ENCODE results near the gene RPH3AL. TPM values are rescaled to one million over a fixed set of nuclear protein-coding genes. Genes with fewer than 3 reads are reported as not detected.

RPH3AL gene
- total and polyA plus RNA-seq, 7 donors, result 3.7 to 18.5 (median 9.7) TPM

- DNase-seq (peak in 1 of 2 donors; percentile 39), ATAC-seq (no peak)
- intact Hi-C loops (cut with DNase I), result no loop called here
- Histone ChIP-seq H3K4me1 (peaks cover 19% of the 10 kb centered on the region), H3K27ac (no peak overlapping the region), H3K4me3 (no peak overlapping the region), H3K9me3 (no peaks in the 10 kb centered on the region), H3K27me3 (ENCODE audit: insufficient read depth in 3 of 3, low read length in 2 of 3) (no peaks in the 10 kb centered on the region), H3K36me3 (ENCODE audit: insufficient read depth in 1 of 2, low read depth in 1 of 2) (no peaks in the 10 kb centered on the region)
- WGBS, 3 donors, result 39 to 54% (median 53%) methylated on average over 9 to 12 of the region's 12 CpGs
- TF ChIP-seq CTCF (IDR thresholded peaks at IDR 0.05), result no peak
Measured at GRCh38 chr17:335691-336090, 16.9 kb downstream of the RPH3AL start.

DNA sequence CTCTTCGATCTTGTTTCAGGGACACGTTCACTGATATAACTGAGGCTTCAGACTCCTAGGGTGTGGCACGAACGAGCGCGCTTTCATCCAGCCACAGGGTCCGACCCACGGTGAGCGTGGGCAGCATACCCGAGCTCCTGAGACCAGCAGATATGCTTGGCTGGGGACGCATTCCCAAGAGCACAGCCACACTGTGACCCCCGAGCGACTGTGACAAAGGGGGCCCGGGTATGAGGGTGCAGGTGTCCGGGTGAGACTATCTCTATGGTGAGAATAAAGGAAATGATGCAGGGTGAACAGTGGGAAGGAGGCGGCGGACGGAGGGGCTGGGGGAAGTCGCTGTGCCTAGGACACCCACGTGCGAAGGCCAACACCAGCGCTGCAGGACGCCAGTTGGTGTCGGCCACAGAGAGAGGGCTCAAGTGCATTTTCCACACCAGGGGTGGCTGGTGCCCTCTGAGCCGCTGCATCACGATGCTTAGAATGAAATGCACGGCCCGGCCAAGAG, 17.6 kb downstream of the RPH3AL start:
- Histone ChIP-seq H3K4me3 (no peak overlapping the region), H3K27me3 (ENCODE audit: insufficient read depth in 3 of 3, low read length in 2 of 3) (no peaks in the 10 kb centered on the region), H3K36me3 (ENCODE audit: insufficient read depth in 1 of 2, low read depth in 1 of 2) (no peaks in the 10 kb centered on the region), H3K27ac (peak overlapping the region; percentile 53), H3K4me1 (peaks cover 19% of the 10 kb centered on the region), H3K9me3 (no peaks in the 10 kb centered on the region)
- no peak for ATAC-seq
- intact Hi-C loops (cut with DNase I), result loop anchor here in 1 of 2 donors (5.0 kb wide), 1 partner anchor 47 kb away; no protein-coding TSS in a partner anchor
- no peak for TF ChIP-seq CTCF (IDR thresholded peaks at IDR 0.05)
- no peak for DNase-seq
- WGBS, 3 donors, result 53 to 69% (median 62%) methylated on average over 28 of the region's 28 CpGs

DNA sequence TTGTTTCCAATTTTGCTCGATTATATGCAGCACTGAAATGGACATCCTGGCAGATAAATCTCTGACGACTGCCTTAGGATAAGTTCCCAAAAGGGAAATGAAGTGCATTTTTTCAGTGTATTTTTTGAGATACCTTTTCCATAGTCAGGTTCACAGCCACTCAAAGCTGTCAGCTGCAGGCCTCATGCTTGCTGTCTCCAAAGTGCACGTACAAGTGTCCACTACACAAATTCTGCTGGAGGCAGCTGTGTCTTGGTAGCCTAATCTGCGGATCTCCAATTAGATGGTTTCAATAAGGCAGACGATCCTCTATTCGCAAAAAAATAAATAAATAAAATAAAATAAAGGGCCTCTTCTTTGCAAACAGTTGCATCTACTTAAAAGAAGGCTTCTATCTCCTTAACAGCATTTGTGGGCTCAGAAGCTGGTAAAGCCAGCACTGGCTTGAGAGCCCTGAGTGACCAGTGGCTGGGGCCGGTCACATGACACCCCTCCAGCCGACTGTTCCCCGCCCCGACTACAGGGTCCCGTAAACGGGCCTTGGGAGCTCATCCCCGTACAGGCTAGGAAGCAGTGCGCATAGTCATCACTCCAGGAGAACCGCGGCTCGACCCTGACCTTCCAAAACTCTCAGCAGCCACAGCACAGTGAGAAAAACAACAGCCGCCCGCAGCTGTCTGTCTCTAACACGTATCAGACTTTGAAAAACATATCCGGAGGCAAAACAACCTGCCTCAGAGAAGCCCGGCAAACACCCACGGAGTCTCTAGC, 18.8 kb downstream of the RPH3AL start:
- Histone ChIP-seq H3K9me3 (no peaks in the 10 kb centered on the region), H3K27me3 (ENCODE audit: insufficient read depth in 3 of 3, low read length in 2 of 3) (no peaks in the 10 kb centered on the region), H3K36me3 (ENCODE audit: insufficient read depth in 1 of 2, low read depth in 1 of 2) (no peaks in the 10 kb centered on the region), H3K27ac (peak overlapping the region; percentile 77), H3K4me1 (peaks cover 19% of the 10 kb centered on the region), H3K4me3 (peak overlapping the region; percentile 61)
- intact Hi-C loops (cut with DNase I), result loop anchor here in 1 of 2 donors (5.0 kb wide), 1 partner anchor 48 kb away; no protein-coding TSS in a partner anchor
- ATAC-seq (peak; percentile 87 to 91 (median 90)), DNase-seq (peak; percentile 88 to 92)
- WGBS, 3 donors, result 4 to 8% (median 6%) methylated on average over 23 of the region's 23 CpGs
- TF ChIP-seq CTCF (IDR thresholded peaks at IDR 0.05), result no peak

GRCh38 chr17:332558-333322, 19.9 kb downstream of the RPH3AL start:
- ATAC-seq (peak; percentile 51 to 74 (median 60)), DNase-seq (peak; percentile 70 to 83)
- 15 to 43% (median 15%) methylated on average over 31 to 34 of the region's 34 CpGs for WGBS, 3 donors
- TF ChIP-seq CTCF (IDR thresholded peaks at IDR 0.05), result no peak
- no peaks in the 10 kb centered on the region for H3K9me3 ChIP-seq
- H3K4me3 ChIP-seq, result peak overlapping the region; percentile 61
- H3K27ac ChIP-seq, result peak overlapping the region; percentile 77
- H3K4me1 ChIP-seq, result peaks cover 19% of the 10 kb centered on the region
- no peaks in the 10 kb centered on the region for H3K27me3 ChIP-seq (ENCODE audit: insufficient read depth in 3 of 3, low read length in 2 of 3)
- intact Hi-C loops (cut with DNase I), result loop anchor here in 1 of 2 donors (5.0 kb wide), 1 partner anchor 50 kb away; no protein-coding TSS in a partner anchor
- no peaks in the 10 kb centered on the region for H3K36me3 ChIP-seq (ENCODE audit: insufficient read depth in 1 of 2, low read depth in 1 of 2)

All from psoas muscle (tissue), 8 donors.